K562 (cell line): Measurements from ENCODE around the gene CNOT2. TPM values are rescaled to one million over a fixed set of nuclear protein-coding genes. Genes with fewer than 3 reads are reported as not detected.

Source experiments
- ATAC-seq: fragments of 200-7000 bp; cut with Tn5 transposase; 3 replicates; pipeline ENCODE4 v1.9.1; 2020; ENCODE audit warnings: moderate library complexity
- BruUV-seq: library from RNA; stranded (reverse); fragments of 400-500 nt; replicated peaks from 2 replicates; lab custom pipeline; 2021; lab: Mats Ljungman, UMichigan
- CTCF ChIA-PET: fragments of 300-600 bp; formaldehyde crosslinking; extraction: SDS; loops from one replicate; lab custom pipeline; 2021; ENCODE audit warnings: low intra/inter-chr PET ratio; lab: Yijun Ruan, JAX
- POLR2A ChIA-PET: fragments of 300-600, 350-650 bp; sonication (Branson Sonifier 250); formaldehyde crosslinking; extraction: SDS; loops from one replicate; lab custom pipeline; 2021; ENCODE audit warnings: antibody characterized with exemption, inconsistent platforms; lab: Yijun Ruan, JAX
- DNase-seq, 4 experiments: peaks; one replicate each; pipeline versions ENCODE4 v3.0.0 to v3.0.0-alpha.2; 2011 to 2018; ENCODE audit warnings: low spot score in 3 of 4, mixed read lengths in 3 of 4; ENCODE audit errors: extremely low read depth in 1 of 4
- FAIRE-seq: peaks from 2 replicates; lab custom pipeline; 2011; peaks lifted over from hg19 to GRCh38; lab: Jason Lieb, UNC
- H2AFZ ChIP-seq: 2 replicates; pipeline ENCODE4 v1.6.0; 2011; ENCODE audit warnings: low read depth, low read length, control low read depth, inconsistent platforms
- H3K27ac ChIP-seq: fragments of 200-600 bp; 3 replicates; pipeline ENCODE4 v1.8.0; 2011; ENCODE audit warnings: low read depth, mild to moderate bottlenecking, control low read depth, inconsistent platforms, low read length, moderate library complexity, mixed read lengths; ENCODE audit errors: extremely low read depth
- H3K27me3 ChIP-seq, 2 experiments: fragments of 300-600 bp in 1 of 2; 2 replicates in 1 of 2; 3 replicates in 1 of 2; pipeline versions ENCODE4 v1.6.0 to v1.8.0; 2011; ENCODE audit warnings: inconsistent platforms in 2 of 2, low read length in 2 of 2, mild to moderate bottlenecking in 1 of 2, mixed read lengths in 1 of 2, moderate library complexity in 1 of 2; ENCODE audit not compliant: control insufficient read depth in 2 of 2, insufficient read depth in 2 of 2
- H3K36me3 ChIP-seq: fragments of 300-600 bp; 3 replicates; pipeline ENCODE4 v1.8.0; 2011; ENCODE audit warnings: mild to moderate bottlenecking, low read length, inconsistent platforms; ENCODE audit not compliant: control insufficient read depth, insufficient read depth
- H3K4me1 ChIP-seq, 2 experiments: fragments of 200-600 bp in 1 of 2; replicated peaks in 1 of 2; 2 replicates in 1 of 2; 3 replicates in 1 of 2; pipeline versions ENCODE4 v1.5.1 to v1.8.0; 2011; ENCODE audit warnings: inconsistent platforms in 2 of 2, low read length in 2 of 2, mild to moderate bottlenecking in 1 of 2, mixed read lengths in 1 of 2, moderate library complexity in 1 of 2; ENCODE audit not compliant: control insufficient read depth in 2 of 2, insufficient read depth in 2 of 2
- H3K4me2 ChIP-seq: 2 replicates; pipeline ENCODE4 v1.6.1; 2011; ENCODE audit warnings: low read length, control low read depth, inconsistent platforms, mixed read lengths; ENCODE audit not compliant: insufficient read depth
- H3K4me3 ChIP-seq: fragments of 200-600 bp; sonication (generic), shearing (Covaris generic); 2 replicates; pipeline ENCODE4 v1.5.1; 2016; ENCODE audit warnings: control low read depth, inconsistent platforms
- H3K79me2 ChIP-seq: fragments of 200-600 bp; 3 replicates; pipeline ENCODE4 v1.8.0; 2011; ENCODE audit warnings: low read length, inconsistent platforms; ENCODE audit not compliant: control insufficient read depth, insufficient read depth
- H3K9ac ChIP-seq, 2 experiments: 2 replicates each; pipeline versions ENCODE4 v1.6.0 to v1.6.1; 2011; ENCODE audit warnings: low read depth in 2 of 2, low read length in 2 of 2, control low read depth in 1 of 2, inconsistent platforms in 1 of 2, mild to moderate bottlenecking in 1 of 2, mixed read lengths in 1 of 2; ENCODE audit not compliant: insufficient read depth in 1 of 2
- H3K9me1 ChIP-seq: one replicate; pipeline ENCODE4 v1.6.0; 2011; ENCODE audit warnings: inconsistent platforms, mild to moderate bottlenecking, low read length, moderate library complexity; ENCODE audit not compliant: control insufficient read depth, insufficient read depth
- H3K9me3 ChIP-seq: replicated peaks from 2 replicates; pipeline ENCODE4 v1.5.1; 2011; ENCODE audit warnings: low read depth, low read length, inconsistent platforms; ENCODE audit not compliant: control insufficient read depth, insufficient read depth
- H4K20me1 ChIP-seq: replicated peaks from 2 replicates; pipeline ENCODE4 v1.6.1; 2011; ENCODE audit warnings: low read length, inconsistent platforms, mixed read lengths; ENCODE audit not compliant: control insufficient read depth, insufficient read depth
- CEBPG ChIP-seq, 3 experiments: fragments of 200-800 bp in 1 of 3; sonication (Bioruptor generic) in 1 of 3; sonication (generic) in 1 of 3; formaldehyde crosslinking in 1 of 3; IDR thresholded peaks in 2 of 3; conservative IDR thresholded peaks in 1 of 3; 2 replicates each; pipeline versions ENCODE4 v1.6.1 to v1.8.0; 2016 to 2022; ENCODE audit warnings: missing compliant biosample characterization in 2 of 3, missing genetic modification characterization in 2 of 3, mild to moderate bottlenecking in 1 of 3, missing genetic modification reagents in 1 of 3
- EP400 ChIP-seq: fragments of 450-650 bp; IDR thresholded peaks from 2 replicates; pipeline ENCODE4 v1.6.1; 2017; ENCODE audit warnings: antibody characterized with exemption, mild to moderate bottlenecking, moderate library complexity
- FOXM1 ChIP-seq, 2 experiments: fragments of 450-650 bp in 1 of 2; sonication (generic) in 1 of 2; formaldehyde crosslinking in 1 of 2; IDR thresholded peaks; 2 replicates each; pipeline versions ENCODE4 v1.6.1 to v1.9.0; 2017 to 2022; ENCODE audit warnings: low read depth in 2 of 2, mild to moderate bottlenecking in 2 of 2, missing genetic modification reagents in 1 of 2, moderate library complexity in 1 of 2
- MEIS2 ChIP-seq: fragments of 450-650 bp; IDR thresholded peaks from 2 replicates; pipeline ENCODE4 v1.6.1; 2014; ENCODE audit warnings: mild to moderate bottlenecking; ENCODE audit not compliant: partially characterized antibody
- NCOR1 ChIP-seq: fragments of 450-650 bp; IDR thresholded peaks from 2 replicates; pipeline ENCODE4 v1.6.1; 2016; ENCODE audit warnings: mild to moderate bottlenecking, moderate library complexity
- NFIX ChIP-seq: fragments of 250-450 bp; sonication (Bioruptor Pico); IDR thresholded peaks from 2 replicates; pipeline ENCODE4 v1.4.0; 2020; ENCODE audit warnings: low read depth, mild to moderate bottlenecking, moderate library complexity
- SMAD4 ChIP-seq: fragments of 250-450 bp; sonication (Bioruptor Pico); conservative IDR thresholded peaks from 2 replicates; pipeline ENCODE4 v1.8.0; 2021; ENCODE audit warnings: inconsistent platforms, mild to moderate bottlenecking, moderate library complexity
- TRIM24 ChIP-seq, 2 experiments: fragments of 450-650 bp; IDR thresholded peaks; 2 replicates each; pipeline ENCODE4 v1.6.1; 2016
- ZNF551 ChIP-seq: fragments of 250-450 bp; sonication (Bioruptor Pico); IDR thresholded peaks from 2 replicates; pipeline ENCODE4 v1.5.0; 2021; ENCODE audit warnings: mild to moderate bottlenecking, moderate library complexity
- WGBS: fragments of 100-300 bp; shearing (Covaris generic); methylation state at CpG from one replicate; pipeline ENCODE4 v1.1.6; 2016; ENCODE audit warnings: low coverage, mixed read lengths; ENCODE audit not compliant: insufficient coverage; ENCODE audit errors: missing lambda C conversion rate; 5-methylcytosine and 5-hydroxymethylcytosine counted together
- in situ Hi-C: fragments of 300-500 bp; cut with MboI; formaldehyde crosslinking; loops from 4 replicates; pipeline ENCODE4 v1.15.0; 2018; ENCODE audit warnings: inconsistent platforms, mixed read lengths
- intact Hi-C: fragments of 100-400 bp; cut with micrococcal nuclease; formaldehyde crosslinking; loops from 2 replicates; pipeline ENCODE4 v1.14.2; 2022
- polyA plus RNA-seq, 8 experiments: library from polyadenylated mRNA; depleted of rRNA in 4 of 8; stranded (reverse) in 5 of 8; unstranded in 3 of 8; fragments of >200 nt; fragmentation: Nextera tagmentation in 2 of 8; fragmentation: Illumina TruSeq in 1 of 8; extraction: Ambion mirVana in 2 of 8; extraction: Trizol in 1 of 8; gene quantifications; 2 replicates each; pipeline versions ENCODE4 v1.2.1 to v1.2.3, GENCODE V29; 2011 to 2014; ENCODE audit warnings: inconsistent platforms in 1 of 8, missing spikeins in 1 of 8
- total RNA-seq, 7 experiments: library from RNA; depleted of rRNA in 6 of 7; stranded (reverse); fragments of >200 nt in 6 of 7; fragmentation: Illumina TruSeq in 2 of 7; extraction: Trizol in 2 of 7; gene quantifications; 2 replicates each; pipeline versions ENCODE4 v1.2.1 to v1.2.3, GENCODE V29; 2011 to 2021; ENCODE audit warnings: low replicate concordance in 1 of 7
- TF ChIP-seq, protein P1 (sequence below), 2 experiments: fragments of 450-650 bp in 1 of 2; sonication (generic) in 1 of 2; formaldehyde crosslinking in 1 of 2; IDR thresholded peaks in 1 of 2; conservative IDR thresholded peaks in 1 of 2; 2 replicates each; pipeline versions ENCODE4 v1.6.1 to v1.8.1; 2016 to 2023; ENCODE audit warnings: mild to moderate bottlenecking in 2 of 2, moderate library complexity in 2 of 2, inconsistent platforms in 1 of 2, missing genetic modification reagents in 1 of 2

Gene CNOT2
- total and polyA plus RNA-seq, 9 of the 15 experiments (the other 6 are each of a cell fraction or from before 2014, with no cell fraction given) = 43.6 to 119 (median 84.4) TPM

DNA sequence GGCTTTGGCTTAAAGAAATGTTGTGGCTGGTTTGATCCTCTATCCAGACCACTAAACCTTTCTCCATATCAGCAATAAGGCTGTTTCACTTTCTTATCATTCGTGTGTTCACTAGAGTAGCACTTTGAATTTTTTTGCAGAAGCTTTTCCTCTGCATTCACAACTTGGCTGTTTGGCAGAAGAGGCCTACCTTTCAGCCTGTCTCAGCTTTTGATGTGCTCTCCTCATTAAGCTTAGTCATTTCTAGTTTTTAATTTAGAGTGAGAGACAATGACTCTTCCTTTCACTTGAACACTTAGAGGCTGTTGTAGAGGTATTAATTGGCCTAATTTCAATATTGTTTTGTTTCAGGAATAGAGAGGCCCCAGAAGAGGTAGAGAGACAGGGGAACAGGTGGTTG, 136.6 kb downstream of the CNOT2 start:
- H3K9me1 ChIP-seq = no peaks in the 10 kb centered on the region
- BruUV-seq = no TSS peak
- no peak overlapping the region for H3K4me3 ChIP-seq
- POLR2A ChIA-PET = interaction anchor here (0.8 to 0.9 kb wide), 2 partner anchors 13 to 380 kb away, joined by 3 read pairs; no protein-coding TSS in a partner anchor
- H3K27me3 ChIP-seq = no peaks in the 10 kb centered on the region
- H3K79me2 ChIP-seq = no peaks in the 10 kb centered on the region
- no peak overlapping the region for H3K9ac ChIP-seq
- H3K4me2 ChIP-seq = no peak overlapping the region
- no peaks in the 10 kb centered on the region for H3K36me3 ChIP-seq
- FAIRE-seq (no peak), DNase-seq (no peak), ATAC-seq (no peak)
- no peaks in the 10 kb centered on the region for H3K4me1 ChIP-seq
- no peak overlapping the region for H3K27ac ChIP-seq
- no peaks in the 10 kb centered on the region for H4K20me1 ChIP-seq
- intact Hi-C loops (no loop called here), in situ Hi-C loops (no loop called here)
- H3K9me3 ChIP-seq = no peaks in the 10 kb centered on the region
- WGBS = 0% methylated on average over 1 of the region's 1 CpG
- TF ChIP-seq NFIX (no peak), ZNF551 (no peak), NCOR1 (no peak)
- no peak overlapping the region for H2AFZ ChIP-seq
- CTCF ChIA-PET = no interaction called here

DNA sequence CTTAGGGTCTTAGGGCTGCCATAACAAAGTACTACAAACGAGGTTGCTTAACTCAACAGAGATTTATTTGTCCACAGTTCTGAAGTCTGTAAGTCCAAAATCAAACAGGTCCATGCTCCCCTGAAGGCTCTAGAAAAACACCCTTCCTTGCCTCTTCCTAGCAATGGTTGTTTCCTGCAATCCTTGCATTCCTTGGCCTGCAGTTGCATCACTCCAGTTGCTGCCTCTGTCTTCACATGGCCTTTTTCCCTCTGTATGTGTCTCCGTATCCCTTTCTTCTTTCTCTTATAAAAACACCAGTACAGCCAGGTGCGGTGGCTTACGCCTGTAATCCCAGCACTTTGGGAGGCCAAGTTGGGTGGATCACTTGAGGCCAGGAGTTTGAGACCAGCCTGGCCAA, 140.3 kb downstream of the CNOT2 start:
- no peaks in the 10 kb centered on the region for H3K36me3 ChIP-seq
- H3K4me3 ChIP-seq = no peak overlapping the region
- H3K27me3 ChIP-seq = no peaks in the 10 kb centered on the region
- intact Hi-C loops (no loop called here), in situ Hi-C loops (no loop called here)
- TF ChIP-seq SMAD4 (CRISPR knock-in tag) (0 out of 2 replicates have a peak, but pooled peaks have one; percentile 20), MEIS2 (no peak), EP400 (0 out of 2 replicates have a peak, but pooled peaks have one; percentile 25), FOXM1 (IDR thresholded peaks at IDR 0.05; ENCODE audit: low read depth) (no peak), FOXM1 (CRISPR knock-in tag; IDR thresholded peaks at IDR 0.05; ENCODE audit: low read depth) (no peak), TRIM24 (IDR thresholded peaks at IDR 0.05) (peak; percentile 70 to 77; a peak in 2 of 4 replicates), CEBPG (CRISPR knock-in tag; IDR thresholded peaks at IDR 0.05) (peak; percentile 56), CEBPG (tag; conservative IDR thresholded peaks at IDR 0.05 in 1 of 2, IDR thresholded peaks at IDR 0.05 in 1 of 2) (peak in 1 of 2 experiments; percentile 85; a peak in 2 of 4 replicates)
- TF ChIP-seq, protein P1, sequence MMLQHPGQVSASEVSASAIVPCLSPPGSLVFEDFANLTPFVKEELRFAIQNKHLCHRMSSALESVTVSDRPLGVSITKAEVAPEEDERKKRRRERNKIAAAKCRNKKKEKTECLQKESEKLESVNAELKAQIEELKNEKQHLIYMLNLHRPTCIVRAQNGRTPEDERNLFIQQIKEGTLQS (IDR thresholded peaks at IDR 0.05) = peak; percentile 34
- TF ChIP-seq, protein P1 (CRISPR knock-in tag; conservative IDR thresholded peaks at IDR 0.05) = no peak
- H3K4me2 ChIP-seq = no peak overlapping the region
- CTCF ChIA-PET = no interaction called here
- no peak overlapping the region for H2AFZ ChIP-seq
- ATAC-seq (no peak), FAIRE-seq (no peak), DNase-seq (no peak)
- POLR2A ChIA-PET = no interaction called here
- 46% methylated on average over 4 of the region's 4 CpGs for WGBS
- no peaks in the 10 kb centered on the region for H3K9me3 ChIP-seq
- H3K9me1 ChIP-seq = no peaks in the 10 kb centered on the region
- H3K9ac ChIP-seq = no peak overlapping the region
- H3K79me2 ChIP-seq = no peaks in the 10 kb centered on the region
- H4K20me1 ChIP-seq = no peaks in the 10 kb centered on the region
- no peak overlapping the region for H3K27ac ChIP-seq
- BruUV-seq = no TSS peak
- H3K4me1 ChIP-seq = no peaks in the 10 kb centered on the region
